ENCODE results near the gene PCYT1B.

GRCh38 chrX:24619647-24620046 is 27.5 kb downstream of the PCYT1B start:
- TF ChIP-seq CTCF (IDR thresholded peaks at IDR 0.05) (no peak), EP300 (IDR thresholded peaks at IDR 0.05) (no peak), POLR2AphosphoS5 (IDR thresholded peaks at IDR 0.05) (no peak), POLR2A (IDR thresholded peaks at IDR 0.05) (no peak)

Data from sigmoid colon (tissue), 4 donors.